AG09319 (cell line): ENCODE data around the gene LGALS14.
"Not testable (repeated sequence)": the region's sequence is repeated elsewhere in the genome, so short reads cannot be mapped to it uniquely, and the experiment has no call there.

Experiments used
- DNase-seq: peaks from one replicate; pipeline ENCODE4 v3.0.0-alpha.2; 2010; ENCODE audit warnings: low read depth; ENCODE audit errors: extremely low read depth
- TF ChIP-seq, protein P1 (sequence below): IDR thresholded peaks from 2 replicates; pipeline ENCODE4 v1.5.1; 2011; ENCODE audit warnings: low read depth, mild to moderate bottlenecking, inconsistent platforms, low read length, moderate library complexity

The LGALS14 gene

GRCh38 chr19:39696387-39696786, 7.9 kb upstream of the LGALS14 start:
- TF ChIP-seq, protein P1, sequence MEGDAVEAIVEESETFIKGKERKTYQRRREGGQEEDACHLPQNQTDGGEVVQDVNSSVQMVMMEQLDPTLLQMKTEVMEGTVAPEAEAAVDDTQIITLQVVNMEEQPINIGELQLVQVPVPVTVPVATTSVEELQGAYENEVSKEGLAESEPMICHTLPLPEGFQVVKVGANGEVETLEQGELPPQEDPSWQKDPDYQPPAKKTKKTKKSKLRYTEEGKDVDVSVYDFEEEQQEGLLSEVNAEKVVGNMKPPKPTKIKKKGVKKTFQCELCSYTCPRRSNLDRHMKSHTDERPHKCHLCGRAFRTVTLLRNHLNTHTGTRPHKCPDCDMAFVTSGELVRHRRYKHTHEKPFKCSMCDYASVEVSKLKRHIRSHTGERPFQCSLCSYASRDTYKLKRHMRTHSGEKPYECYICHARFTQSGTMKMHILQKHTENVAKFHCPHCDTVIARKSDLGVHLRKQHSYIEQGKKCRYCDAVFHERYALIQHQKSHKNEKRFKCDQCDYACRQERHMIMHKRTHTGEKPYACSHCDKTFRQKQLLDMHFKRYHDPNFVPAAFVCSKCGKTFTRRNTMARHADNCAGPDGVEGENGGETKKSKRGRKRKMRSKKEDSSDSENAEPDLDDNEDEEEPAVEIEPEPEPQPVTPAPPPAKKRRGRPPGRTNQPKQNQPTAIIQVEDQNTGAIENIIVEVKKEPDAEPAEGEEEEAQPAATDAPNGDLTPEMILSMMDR = no peak
- DNase-seq = no peak

- DNase-seq = no peak
- TF ChIP-seq, protein P1 = no peak
Measured at GRCh38 chr19:39698535-39698934, 5.7 kb upstream of the LGALS14 start.

- DNase-seq = no peak
- TF ChIP-seq, protein P1 = no peak
Measured at GRCh38 chr19:39701291-39701690, 3.0 kb upstream of the LGALS14 start.

GRCh38 chr19:39705578-39706188, 1.4 kb downstream of the LGALS14 start:
- TF ChIP-seq, protein P1 = no peak
- no peak for DNase-seq

- no peak for DNase-seq
- TF ChIP-seq, protein P1 = no peak
Measured at GRCh38 chr19:39708594-39708993, 4.3 kb downstream of the LGALS14 start.

GRCh38 chr19:39709026-39709872, 5.0 kb downstream of the LGALS14 start:
- no peak for DNase-seq
- TF ChIP-seq, protein P1 = no peak

GRCh38 chr19:39710333-39710890, 6.1 kb downstream of the LGALS14 start:
- DNase-seq = no peak
- TF ChIP-seq, protein P1 = no peak

GRCh38 chr19:39720144-39720543, 15.9 kb downstream of the LGALS14 start:
- DNase-seq = not testable (repeated sequence)
